ENCODE data around the gene SEPTIN10.
"Not testable (repeated sequence)": the region's sequence is repeated elsewhere in the genome, so short reads cannot be mapped to it uniquely, and the experiment has no call there.

The SEPTIN10 gene

GRCh38 chr2:109601783-109602182 is 12.0 kb downstream of the SEPTIN10 start:
- DNase-seq = no peak

GRCh38 chr2:109597283-109597682 is 16.5 kb downstream of the SEPTIN10 start:
- no peak for DNase-seq

- DNase-seq = no peak
These were observed 18.1 kb downstream of the SEPTIN10 start for GRCh38 chr2:109595644-109596043.

GRCh38 chr2:109594246-109594885 is 19.4 kb downstream of the SEPTIN10 start:
- DNase-seq = no peak

- no peak for DNase-seq
These were observed 20.9 kb downstream of the SEPTIN10 start for GRCh38 chr2:109592905-109593304.

GRCh38 chr2:109591206-109591605 is 22.6 kb downstream of the SEPTIN10 start:
- no peak for DNase-seq

- DNase-seq = no peak
These were observed 27.1 kb downstream of the SEPTIN10 start for GRCh38 chr2:109586687-109587086.

- DNase-seq = no peak
These were observed 30.6 kb downstream of the SEPTIN10 start for GRCh38 chr2:109582928-109583895.

GRCh38 chr2:109577630-109578029 is 36.1 kb downstream of the SEPTIN10 start:
- not testable (repeated sequence) for DNase-seq

GRCh38 chr2:109575373-109575772 is 38.4 kb downstream of the SEPTIN10 start:
- DNase-seq = no peak

- DNase-seq = no peak
These were observed 49.7 kb downstream of the SEPTIN10 start for GRCh38 chr2:109563980-109564550.

GRCh38 chr2:109563288-109563687 is 50.5 kb downstream of the SEPTIN10 start:
- no peak for DNase-seq

GRCh38 chr2:109562421-109562820 is 51.3 kb downstream of the SEPTIN10 start:
- no peak for DNase-seq

- no peak for DNase-seq
These were observed 53.5 kb downstream of the SEPTIN10 start for GRCh38 chr2:109560265-109560664.

GRCh38 chr2:109558076-109558882 is 55.5 kb downstream of the SEPTIN10 start:
- no peak for DNase-seq

GRCh38 chr2:109557309-109557708 is 56.5 kb downstream of the SEPTIN10 start:
- DNase-seq = no peak

GRCh38 chr2:109555346-109555900 is 58.3 kb downstream of the SEPTIN10 start:
- no peak for DNase-seq

- DNase-seq = no peak
These were observed 59.0 kb downstream of the SEPTIN10 start for GRCh38 chr2:109554758-109555157.

GRCh38 chr2:109549016-109549590 is 64.7 kb downstream of the SEPTIN10 start:
- DNase-seq = no peak

- DNase-seq = no peak
These were observed 66.5 kb downstream of the SEPTIN10 start for GRCh38 chr2:109547280-109547679.

GRCh38 chr2:109545828-109546713 is 67.7 kb downstream of the SEPTIN10 start:
- peak; percentile 48 for DNase-seq
